BJ (cell line): Measurements from ENCODE around the gene YPEL1. TPM values are rescaled to one million over a fixed set of nuclear protein-coding genes. Genes with fewer than 3 reads are reported as not detected.

Experiments
- CTCF ChIA-PET: fragments of 350-600 bp; formaldehyde crosslinking; extraction: SDS; loops from one replicate; lab custom pipeline; 2021; ENCODE audit warnings: antibody characterized with exemption, inconsistent platforms; lab: Yijun Ruan, JAX
- POLR2A ChIA-PET: fragments of 300-600 bp; sonication (Branson Sonifier 250); formaldehyde crosslinking; extraction: SDS; loops from one replicate; lab custom pipeline; 2021; ENCODE audit warnings: antibody characterized with exemption; lab: Charles Lee
- DNase-seq: peaks from one replicate; pipeline ENCODE4 v3.0.0-alpha.2; 2011; ENCODE audit warnings: low read depth
- H3K27me3 ChIP-seq: 2 replicates; pipeline ENCODE4 v1.6.0; 2011; ENCODE audit warnings: low read length; ENCODE audit not compliant: control insufficient read depth, insufficient read depth
- H3K36me3 ChIP-seq: 2 replicates; pipeline ENCODE4 v1.5.1; 2011; ENCODE audit warnings: low read length; ENCODE audit not compliant: control insufficient read depth, insufficient read depth
- H3K4me3 ChIP-seq: 2 replicates; pipeline ENCODE4 v1.5.1; 2011; ENCODE audit warnings: low read depth, mild to moderate bottlenecking, control low read depth, low read length
- polyA plus RNA-seq: library from polyadenylated mRNA; depleted of rRNA; stranded (reverse); fragments of >200 nt; gene quantifications from 2 replicates; pipeline ENCODE4 v1.2.3, GENCODE V29; 2011
- TF ChIP-seq, protein P1 (sequence below): IDR thresholded peaks from 2 replicates; pipeline ENCODE4 v1.5.1; 2011; ENCODE audit warnings: low read depth, mild to moderate bottlenecking, control low read depth, inconsistent platforms, low read length, moderate library complexity; ENCODE audit not compliant: insufficient read depth

The YPEL1 gene
- polyA plus RNA-seq, 1 experiment = 0.69 TPM

DNA sequence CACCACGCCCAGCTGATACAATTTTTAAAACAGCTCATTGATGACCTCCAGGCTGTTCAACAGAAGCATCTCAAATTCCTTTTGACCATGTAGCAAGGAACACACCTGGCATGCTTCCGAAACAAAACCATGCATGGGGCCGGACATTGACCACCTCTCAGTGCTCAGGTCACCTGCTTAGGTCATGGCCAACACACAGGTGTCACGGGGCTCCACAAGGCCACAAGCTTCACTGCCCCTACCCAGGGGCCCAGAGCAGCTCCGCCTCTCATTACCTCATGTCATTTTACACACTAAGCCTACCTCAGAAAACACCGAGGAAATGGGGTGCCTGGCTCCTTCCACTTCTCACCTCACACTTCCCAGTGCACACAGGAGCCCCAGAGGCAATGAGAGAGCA lies 26.6 kb downstream of the YPEL1 start:
- POLR2A ChIA-PET = no interaction called here
- no peak for DNase-seq
- H3K4me3 ChIP-seq = no peak overlapping the region
- H3K36me3 ChIP-seq = no peaks in the 10 kb centered on the region
- H3K27me3 ChIP-seq = no peaks in the 10 kb centered on the region
- CTCF ChIA-PET = interaction anchor here (1.0 to 5.7 kb wide), 3 partner anchors 229 to 242 kb away, joined by 4 to 35 read pairs (median 4); no protein-coding TSS in a partner anchor
- TF ChIP-seq, protein P1, sequence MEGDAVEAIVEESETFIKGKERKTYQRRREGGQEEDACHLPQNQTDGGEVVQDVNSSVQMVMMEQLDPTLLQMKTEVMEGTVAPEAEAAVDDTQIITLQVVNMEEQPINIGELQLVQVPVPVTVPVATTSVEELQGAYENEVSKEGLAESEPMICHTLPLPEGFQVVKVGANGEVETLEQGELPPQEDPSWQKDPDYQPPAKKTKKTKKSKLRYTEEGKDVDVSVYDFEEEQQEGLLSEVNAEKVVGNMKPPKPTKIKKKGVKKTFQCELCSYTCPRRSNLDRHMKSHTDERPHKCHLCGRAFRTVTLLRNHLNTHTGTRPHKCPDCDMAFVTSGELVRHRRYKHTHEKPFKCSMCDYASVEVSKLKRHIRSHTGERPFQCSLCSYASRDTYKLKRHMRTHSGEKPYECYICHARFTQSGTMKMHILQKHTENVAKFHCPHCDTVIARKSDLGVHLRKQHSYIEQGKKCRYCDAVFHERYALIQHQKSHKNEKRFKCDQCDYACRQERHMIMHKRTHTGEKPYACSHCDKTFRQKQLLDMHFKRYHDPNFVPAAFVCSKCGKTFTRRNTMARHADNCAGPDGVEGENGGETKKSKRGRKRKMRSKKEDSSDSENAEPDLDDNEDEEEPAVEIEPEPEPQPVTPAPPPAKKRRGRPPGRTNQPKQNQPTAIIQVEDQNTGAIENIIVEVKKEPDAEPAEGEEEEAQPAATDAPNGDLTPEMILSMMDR = no peak

- TF ChIP-seq, protein P1 = no peak
- H3K27me3 ChIP-seq = no peaks in the 10 kb centered on the region
- no peak overlapping the region for H3K4me3 ChIP-seq
- CTCF ChIA-PET = interaction anchor here (1.0 to 5.7 kb wide), 5 partner anchors 13 to 245 kb away, joined by 3 to 35 read pairs (median 4); partner anchors contain the start of gene PPM1F
- no peak for DNase-seq
- H3K36me3 ChIP-seq = no peaks in the 10 kb centered on the region
- POLR2A ChIA-PET = interaction anchor here (1.0 kb wide), 1 partner anchor 230 kb away, joined by 14 read pairs; no protein-coding TSS in a partner anchor
Measured at GRCh38 chr22:21707677-21708076, 27.9 kb downstream of the YPEL1 start.

DNA sequence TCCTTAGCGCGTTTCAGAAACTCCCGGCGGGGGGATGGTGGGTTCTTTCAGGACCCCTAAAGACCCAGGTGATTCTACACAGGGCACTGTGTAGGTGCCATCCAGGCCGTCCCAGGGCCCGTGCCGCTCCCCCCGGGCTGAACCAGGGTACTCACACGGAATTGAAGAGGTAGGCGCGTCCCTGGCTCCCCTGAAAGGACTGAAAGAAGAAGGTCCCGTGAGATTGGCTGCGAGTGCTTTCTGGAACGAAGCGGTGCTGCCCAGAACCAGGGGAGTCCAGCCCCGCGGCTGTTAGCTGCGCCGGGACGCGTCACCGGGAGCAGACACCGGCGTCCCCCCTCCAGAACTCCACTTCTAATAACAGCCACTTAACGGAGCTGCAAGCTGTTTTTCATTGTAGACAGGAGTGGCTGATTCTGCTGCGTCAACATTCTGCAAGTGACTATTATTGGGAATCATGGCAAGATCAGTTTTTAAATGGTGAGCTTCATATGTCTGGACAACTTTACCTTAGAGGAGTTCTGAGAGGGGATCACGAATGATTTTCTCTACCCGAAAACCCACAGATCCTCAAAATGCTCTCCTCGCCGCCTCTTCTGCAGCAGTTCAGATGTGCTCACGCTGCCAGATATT lies 31.8 kb downstream of the YPEL1 start:
- no peaks in the 10 kb centered on the region for H3K36me3 ChIP-seq
- ChIA-PET CTCF (interaction anchor here (1.8 to 5.7 kb wide), 2 partner anchors 10 to 234 kb away, joined by 5 to 35 read pairs; no protein-coding TSS in a partner anchor), POLR2A (no interaction called here)
- no peak overlapping the region for H3K4me3 ChIP-seq
- H3K27me3 ChIP-seq = no peaks in the 10 kb centered on the region
- TF ChIP-seq, protein P1 = no peak
- DNase-seq = no peak

DNA sequence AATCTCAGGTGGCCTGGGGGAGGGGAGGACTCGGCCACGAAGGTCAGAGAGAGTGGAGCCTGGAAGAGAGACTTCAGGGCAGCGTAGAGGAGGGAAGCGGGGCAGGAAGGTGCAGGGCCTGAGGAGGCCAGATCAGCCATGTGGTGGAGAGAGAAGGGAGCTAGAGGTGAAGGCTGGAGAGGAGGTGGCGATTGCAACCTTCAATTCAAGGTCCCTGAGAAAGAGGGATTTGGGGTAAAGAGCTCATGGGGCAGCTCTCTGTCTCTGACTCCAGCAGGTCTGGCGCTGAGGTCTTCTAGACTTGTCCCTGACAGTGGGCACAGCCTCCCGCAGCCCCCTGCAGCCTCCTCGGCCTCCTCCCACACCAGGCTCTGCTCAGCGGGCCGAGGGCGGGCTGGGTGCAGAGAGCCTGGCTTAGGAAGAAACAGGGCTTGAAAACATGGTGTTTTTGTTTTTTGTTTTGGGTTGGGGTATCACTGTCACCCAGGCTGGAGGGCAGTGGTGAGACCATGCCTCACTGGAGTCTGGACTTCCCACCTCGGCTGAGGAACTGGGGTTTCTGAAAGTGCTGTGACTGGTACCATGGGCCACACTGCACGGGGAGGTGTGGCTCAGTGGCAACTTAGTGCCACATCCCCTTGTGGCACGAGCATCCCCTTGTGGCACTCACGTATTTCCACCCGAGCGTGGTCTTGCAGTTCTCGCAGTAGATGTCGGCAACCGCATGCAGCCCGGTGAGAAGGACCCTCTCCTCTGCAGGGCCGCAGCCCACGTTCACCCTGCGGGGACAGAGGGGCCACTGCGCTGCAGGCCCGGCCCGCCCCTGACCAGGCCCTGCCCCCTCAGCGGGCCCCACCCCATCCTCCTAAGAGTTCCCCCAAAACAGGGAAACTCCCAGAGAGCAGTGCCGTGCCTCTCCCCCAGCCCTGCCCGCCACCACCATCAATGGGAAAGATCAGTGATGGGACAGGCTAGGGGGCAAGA lies 32.6 kb downstream of the YPEL1 start:
- POLR2A ChIA-PET = no interaction called here
- TF ChIP-seq, protein P1 = no peak
- no peak for DNase-seq
- H3K27me3 ChIP-seq = no peaks in the 10 kb centered on the region
- H3K4me3 ChIP-seq = no peak overlapping the region
- no peaks in the 10 kb centered on the region for H3K36me3 ChIP-seq
- CTCF ChIA-PET = interaction anchor here (5.7 kb wide), 1 partner anchor 235 kb away, joined by 35 read pairs; no protein-coding TSS in a partner anchor

GRCh38 chr22:21702094-21702493 lies 33.5 kb downstream of the YPEL1 start:
- peaks cover under 1% of the 10 kb centered on the region; the same call in 1 of the 2 replicates for H3K36me3 ChIP-seq
- TF ChIP-seq, protein P1 = no peak
- no peaks in the 10 kb centered on the region for H3K27me3 ChIP-seq
- H3K4me3 ChIP-seq = no peak overlapping the region
- ChIA-PET CTCF (no interaction called here), POLR2A (no interaction called here)
- no peak for DNase-seq
